GM12878 (cell line): ENCODE measurements around the gene WNT5B. TPM values are rescaled to one million over a fixed set of nuclear protein-coding genes. Genes with fewer than 3 reads are reported as not detected.
A peak's percentile ranks its signal among the peaks of the same experiment; 100 is the strongest.

Experiments
- ATAC-seq: fragments of 200-7000 bp; cut with Tn5 transposase; 3 replicates; pipeline ENCODE4 v1.9.1; 2020; ENCODE audit warnings: mild to moderate bottlenecking, moderate library complexity
- BruUV-seq: library from RNA; stranded (reverse); fragments of 400-500 nt; replicated peaks from 2 replicates; lab custom pipeline; 2021; lab: Mats Ljungman, UMichigan
- CTCF ChIA-PET: fragments of 300-600 bp; sonication (Branson Sonifier 250); formaldehyde crosslinking; extraction: SDS; loops from one replicate; lab custom pipeline; 2021; ENCODE audit warnings: inconsistent platforms; lab: Yijun Ruan, JAX
- POLR2A ChIA-PET: fragments of 350-600 bp; formaldehyde crosslinking; extraction: SDS; loops from one replicate; lab custom pipeline; 2021; ENCODE audit warnings: inconsistent platforms; lab: Charles Lee
- RAD21 ChIA-PET: fragments of 300-600 bp; sonication (Branson Sonifier 250); formaldehyde crosslinking; loops from one replicate; lab custom pipeline; 2023; ENCODE audit warnings: antibody characterized with exemption; ENCODE audit not compliant: unreplicated experiment; lab: Charles Lee
- SMC1A ChIA-PET: fragments of 300-600 bp; sonication (Branson Sonifier 250); formaldehyde crosslinking; loops from one replicate; lab custom pipeline; 2023; ENCODE audit not compliant: unreplicated experiment, uncharacterized antibody; lab: Charles Lee
- DNase-seq: peaks from one replicate; pipeline ENCODE4 v3.0.0-alpha.2; 2011; ENCODE audit warnings: low read depth, low spot score
- FAIRE-seq: peaks from 3 replicates; lab custom pipeline; 2011; peaks lifted over from hg19 to GRCh38; lab: Jason Lieb, UNC
- H2AFZ ChIP-seq: 2 replicates; pipeline ENCODE4 v1.6.0; 2011; ENCODE audit warnings: low read depth, low read length, control low read depth; ENCODE audit not compliant: control insufficient read depth
- H3K27ac ChIP-seq: 2 replicates; pipeline ENCODE4 v1.5.1; 2011; ENCODE audit warnings: control low read depth; ENCODE audit not compliant: control insufficient read depth, insufficient read depth
- H3K27me3 ChIP-seq, 2 experiments: replicated peaks in 1 of 2; 2 replicates each; pipeline versions ENCODE4 v1.6.0 to v1.6.1; 2011; ENCODE audit warnings: low read length in 1 of 2; ENCODE audit not compliant: control insufficient read depth in 2 of 2, insufficient read depth in 2 of 2
- H3K36me3 ChIP-seq, 2 experiments: 2 replicates each; pipeline ENCODE4 v1.5.1; 2011; ENCODE audit warnings: low read length in 1 of 2; ENCODE audit not compliant: control insufficient read depth in 2 of 2, insufficient read depth in 2 of 2
- H3K4me1 ChIP-seq: 2 replicates; pipeline ENCODE4 v1.6.1; 2011; ENCODE audit warnings: mild to moderate bottlenecking, low read length, moderate library complexity, mixed read lengths; ENCODE audit not compliant: control insufficient read depth, insufficient read depth
- H3K4me2 ChIP-seq: 2 replicates; pipeline ENCODE4 v1.6.0; 2011; ENCODE audit warnings: control low read depth; ENCODE audit not compliant: control insufficient read depth, insufficient read depth
- H3K4me3 ChIP-seq: fragments of 200-600 bp; sonication (generic); 2 replicates; pipeline ENCODE4 v1.5.1; 2016
- H3K79me2 ChIP-seq: 2 replicates; pipeline ENCODE4 v1.6.0; 2011; ENCODE audit warnings: low read length; ENCODE audit not compliant: control insufficient read depth, insufficient read depth
- H3K9ac ChIP-seq: 2 replicates; pipeline ENCODE4 v1.8.0; 2011; ENCODE audit warnings: low read length, control low read depth, mixed read lengths; ENCODE audit not compliant: control insufficient read depth, insufficient read depth
- H3K9me3 ChIP-seq: replicated peaks from 3 replicates; pipeline ENCODE4 v1.5.1; 2011; ENCODE audit warnings: mild to moderate bottlenecking, low read length; ENCODE audit not compliant: control insufficient read depth, insufficient read depth
- H4K20me1 ChIP-seq: 2 replicates; pipeline ENCODE4 v1.6.0; 2011; ENCODE audit not compliant: control insufficient read depth, insufficient read depth
- GATAD2B ChIP-seq: fragments of 450-650 bp; conservative IDR thresholded peaks from 2 replicates; pipeline ENCODE4 v1.6.1; 2017; ENCODE audit warnings: low read depth, mild to moderate bottlenecking, moderate library complexity
- IKZF2 ChIP-seq, 2 experiments: fragments of 450-650 bp; IDR thresholded peaks; 2 replicates each; pipeline ENCODE4 v1.6.1; 2017; ENCODE audit warnings: mild to moderate bottlenecking in 2 of 2, moderate library complexity in 2 of 2
- LARP7 ChIP-seq: fragments of 450-650 bp; IDR thresholded peaks from 2 replicates; pipeline ENCODE4 v1.6.1; 2017; ENCODE audit warnings: mild to moderate bottlenecking
- MEF2A ChIP-seq: IDR thresholded peaks from 2 replicates; pipeline ENCODE4 v1.6.1; 2011; ENCODE audit warnings: low read depth, mild to moderate bottlenecking, low read length, moderate library complexity; ENCODE audit not compliant: insufficient read depth
- NR2F1 ChIP-seq: fragments of 450-650 bp; conservative IDR thresholded peaks from 2 replicates; pipeline ENCODE4 v1.6.1; 2017; ENCODE audit warnings: mild to moderate bottlenecking
- SMAD5 ChIP-seq: IDR thresholded peaks from 2 replicates; pipeline ENCODE4 v1.6.1; 2016; ENCODE audit warnings: antibody characterized with exemption, low read depth
- SPI1 ChIP-seq: IDR thresholded peaks from 2 replicates; pipeline ENCODE4 v1.6.1; 2011; ENCODE audit warnings: low read depth, mild to moderate bottlenecking, low read length, moderate library complexity, borderline replicate concordance; ENCODE audit not compliant: insufficient read depth
- TBL1XR1 ChIP-seq: IDR thresholded peaks from 2 replicates; pipeline ENCODE4 v1.6.1; 2012; ENCODE audit warnings: low read depth, low read length, improper control_type of control experiment
- WGBS: methylation state at CpG from one replicate; pipeline ENCODE4 v1.1.6; 2016; ENCODE audit warnings: low lambda C conversion rate; ENCODE audit not compliant: insufficient replicate concordance, insufficient coverage; ENCODE audit errors: missing lambda C conversion rate; 5-methylcytosine and 5-hydroxymethylcytosine counted together
- in situ Hi-C: fragments of 300-500 bp; cut with MboI; formaldehyde crosslinking; loops from 9 replicates; pipeline ENCODE4 v1.14.3; 2018; ENCODE audit warnings: mixed read lengths
- intact Hi-C: fragments of 100-400 bp; cut with micrococcal nuclease; formaldehyde crosslinking; loops from one replicate; pipeline ENCODE4 v1.14.2; 2022; ENCODE audit not compliant: unreplicated experiment
- polyA plus RNA-seq, 11 experiments: library from polyadenylated mRNA; depleted of rRNA in 4 of 11; unstranded in 6 of 11; stranded (reverse) in 5 of 11; fragments of >200 nt; fragmentation: Nextera tagmentation in 4 of 11; fragmentation: Illumina TruSeq in 1 of 11; extraction: Ambion mirVana in 4 of 11; extraction: Trizol in 1 of 11; gene quantifications; 1 replicate in 1 of 11; 2 replicates in 10 of 11; pipeline versions ENCODE4 v1.2.1 to v1.2.3, GENCODE V29; 2011 to 2016; ENCODE audit warnings: inconsistent platforms in 2 of 11, missing spikeins in 2 of 11, low read depth in 1 of 11
- total RNA-seq, 4 experiments: library from RNA; depleted of rRNA in 3 of 4; stranded (reverse); fragments of >200 nt in 3 of 4; fragmentation: Illumina TruSeq in 1 of 4; extraction: Trizol in 1 of 4; gene quantifications; 2 replicates each; pipeline versions ENCODE4 v1.2.1 to v1.2.3, GENCODE V29; 2013 to 2021
- TF ChIP-seq, protein P1 (sequence below): fragments of 450-650 bp; conservative IDR thresholded peaks from 2 replicates; pipeline ENCODE4 v1.6.1; 2017; ENCODE audit warnings: mild to moderate bottlenecking, moderate library complexity
- TF ChIP-seq, protein P2 (sequence below), 3 experiments: IDR thresholded peaks in 2 of 3; conservative IDR thresholded peaks in 1 of 3; 2 replicates each; pipeline ENCODE4 v1.5.1; 2011; ENCODE audit warnings: low read depth in 3 of 3, low read length in 3 of 3, mild to moderate bottlenecking in 3 of 3, control low read depth in 2 of 3, moderate library complexity in 2 of 3, inconsistent platforms in 1 of 3, mixed read lengths in 1 of 3; ENCODE audit not compliant: control insufficient read depth in 2 of 3, insufficient read depth in 1 of 3; ENCODE audit errors: extremely low read depth in 1 of 3

The WNT5B gene
- total and polyA plus RNA-seq, 10 of the 15 experiments (the other 5 are each of a cell fraction or from before 2014, with no cell fraction given) = 0.45 to 18.3 (median 5.4) TPM

DNA sequence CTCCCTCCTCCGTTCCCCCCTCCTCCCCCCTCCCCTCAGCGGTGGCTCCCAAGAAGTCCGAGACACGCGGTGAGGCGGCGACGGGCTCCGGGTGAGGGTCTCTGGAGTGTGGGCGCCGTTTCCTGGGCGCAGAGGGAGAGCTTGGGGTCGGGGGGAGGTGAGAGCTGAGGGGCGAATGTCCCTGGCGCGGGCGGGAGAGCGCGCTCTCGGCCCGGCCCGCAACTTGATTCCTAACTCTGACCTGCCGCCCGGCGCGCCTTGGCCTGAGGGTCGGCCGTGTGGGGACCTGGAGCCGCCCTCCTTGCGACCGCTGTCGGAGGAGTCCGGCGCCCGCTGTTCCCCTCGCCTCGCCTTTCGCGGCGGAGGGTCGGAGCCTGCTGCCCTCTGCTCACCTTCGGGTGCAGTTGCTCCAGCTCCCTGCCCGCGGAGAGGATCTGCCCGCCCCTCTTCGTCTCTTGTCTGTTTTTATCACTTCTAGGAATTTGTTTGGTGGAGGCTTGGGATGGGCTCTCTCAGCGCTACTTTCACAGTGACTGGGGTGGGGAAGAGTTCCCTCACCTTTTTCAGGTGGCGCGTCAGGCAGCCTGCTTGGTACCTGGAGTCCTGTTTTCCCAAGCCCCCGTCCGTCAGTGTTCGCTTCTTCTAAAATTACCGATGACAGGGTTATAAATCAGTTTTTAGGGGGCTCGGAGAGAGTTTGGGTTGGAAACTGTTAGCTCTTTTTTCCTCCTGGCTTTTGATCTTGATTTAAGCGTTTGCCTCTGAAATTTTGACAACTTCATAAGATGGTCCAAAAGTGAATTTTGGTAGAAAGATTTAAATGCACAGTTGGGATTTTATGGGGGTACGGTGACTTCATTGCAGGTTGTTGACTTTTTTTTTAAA lies 62.3 kb downstream of the WNT5B start:
- no peaks in the 10 kb centered on the region for H4K20me1 ChIP-seq
- CTCF ChIA-PET = interaction anchor here (0.7 to 2.1 kb wide), 8 partner anchors 10 to 249 kb away, joined by 3 to 7 read pairs (median 4); no protein-coding TSS in a partner anchor
- no TSS peak for BruUV-seq
- H3K4me2 ChIP-seq = peak overlapping the region; percentile 42
- SMC1A ChIA-PET = interaction anchor here (0.6 to 1.6 kb wide), 7 partner anchors 12 to 101 kb away, joined by 3 to 6 read pairs (median 3); no protein-coding TSS in a partner anchor
- TF ChIP-seq GATAD2B = peak; percentile 47
- TF ChIP-seq NR2F1 = 0 out of 2 replicates have a peak, but pooled peaks have one; percentile 66
- TF ChIP-seq IKZF2 (IDR thresholded peaks at IDR 0.05) = peak; percentile 39 to 44; a peak in 2 of 4 replicates
- TF ChIP-seq SPI1 = no peak
- TF ChIP-seq, protein P1, sequence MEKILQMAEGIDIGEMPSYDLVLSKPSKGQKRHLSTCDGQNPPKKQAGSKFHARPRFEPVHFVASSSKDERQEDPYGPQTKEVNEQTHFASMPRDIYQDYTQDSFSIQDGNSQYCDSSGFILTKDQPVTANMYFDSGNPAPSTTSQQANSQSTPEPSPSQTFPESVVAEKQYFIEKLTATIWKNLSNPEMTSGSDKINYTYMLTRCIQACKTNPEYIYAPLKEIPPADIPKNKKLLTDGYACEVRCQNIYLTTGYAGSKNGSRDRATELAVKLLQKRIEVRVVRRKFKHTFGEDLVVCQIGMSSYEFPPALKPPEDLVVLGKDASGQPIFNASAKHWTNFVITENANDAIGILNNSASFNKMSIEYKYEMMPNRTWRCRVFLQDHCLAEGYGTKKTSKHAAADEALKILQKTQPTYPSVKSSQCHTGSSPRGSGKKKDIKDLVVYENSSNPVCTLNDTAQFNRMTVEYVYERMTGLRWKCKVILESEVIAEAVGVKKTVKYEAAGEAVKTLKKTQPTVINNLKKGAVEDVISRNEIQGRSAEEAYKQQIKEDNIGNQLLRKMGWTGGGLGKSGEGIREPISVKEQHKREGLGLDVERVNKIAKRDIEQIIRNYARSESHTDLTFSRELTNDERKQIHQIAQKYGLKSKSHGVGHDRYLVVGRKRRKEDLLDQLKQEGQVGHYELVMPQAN = peak; percentile 60; the same call in 1 of the 2 replicates
- TF ChIP-seq, protein P2, sequence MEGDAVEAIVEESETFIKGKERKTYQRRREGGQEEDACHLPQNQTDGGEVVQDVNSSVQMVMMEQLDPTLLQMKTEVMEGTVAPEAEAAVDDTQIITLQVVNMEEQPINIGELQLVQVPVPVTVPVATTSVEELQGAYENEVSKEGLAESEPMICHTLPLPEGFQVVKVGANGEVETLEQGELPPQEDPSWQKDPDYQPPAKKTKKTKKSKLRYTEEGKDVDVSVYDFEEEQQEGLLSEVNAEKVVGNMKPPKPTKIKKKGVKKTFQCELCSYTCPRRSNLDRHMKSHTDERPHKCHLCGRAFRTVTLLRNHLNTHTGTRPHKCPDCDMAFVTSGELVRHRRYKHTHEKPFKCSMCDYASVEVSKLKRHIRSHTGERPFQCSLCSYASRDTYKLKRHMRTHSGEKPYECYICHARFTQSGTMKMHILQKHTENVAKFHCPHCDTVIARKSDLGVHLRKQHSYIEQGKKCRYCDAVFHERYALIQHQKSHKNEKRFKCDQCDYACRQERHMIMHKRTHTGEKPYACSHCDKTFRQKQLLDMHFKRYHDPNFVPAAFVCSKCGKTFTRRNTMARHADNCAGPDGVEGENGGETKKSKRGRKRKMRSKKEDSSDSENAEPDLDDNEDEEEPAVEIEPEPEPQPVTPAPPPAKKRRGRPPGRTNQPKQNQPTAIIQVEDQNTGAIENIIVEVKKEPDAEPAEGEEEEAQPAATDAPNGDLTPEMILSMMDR (IDR thresholded peaks at IDR 0.05 in 2 of 3, conservative IDR thresholded peaks at IDR 0.05 in 1 of 3; ENCODE audit: control insufficient read depth in 2 of 3, extremely low read depth in 1 of 3, insufficient read depth in 1 of 3, low read depth in 3 of 3, low read length in 3 of 3) = 0 out of 6 replicates have a peak, but pooled peaks of 1 of the 3 experiments have one; percentile 4
- 0 out of 2 replicates have a peak, but pooled peaks have one; percentile 8 for TF ChIP-seq SMAD5
- TF ChIP-seq TBL1XR1 = no peak
- TF ChIP-seq MEF2A = no peak
- peak; percentile 63; the same call in 1 of the 2 replicates for TF ChIP-seq LARP7
- TF ChIP-seq, all 136 proteins: peak for 7
- H3K4me1 ChIP-seq = peaks cover 5% of the 10 kb centered on the region; the same call in 1 of the 2 replicates
- ChIA-PET POLR2A (interaction anchor here (1.0 kb wide), 2 partner anchors 9 to 52 kb away, joined by 4 read pairs; no protein-coding TSS in a partner anchor), RAD21 (interaction anchor here (0.6 to 2.4 kb wide), 4 partner anchors 12 to 100 kb away, joined by 3 to 9 read pairs (median 4); no protein-coding TSS in a partner anchor)
- DNase-seq = no peak
- in situ Hi-C loops (no loop called here), intact Hi-C loops (loop anchor here (5.0 kb wide), 1 partner anchor 56 kb away; no protein-coding TSS in a partner anchor)
- WGBS = 1% methylated on average over 44 of the region's 56 CpGs
- peak overlapping the region; percentile 1 for H2AFZ ChIP-seq
- ATAC-seq = peak; percentile 69
- peak overlapping the region; percentile 93 for H3K4me3 ChIP-seq
- H3K36me3 ChIP-seq = no peaks in the 10 kb centered on the region
- peak overlapping the region; percentile 71 for H3K27ac ChIP-seq
- peak overlapping the region; percentile 76 for H3K9ac ChIP-seq
- peaks cover 54% of the 10 kb centered on the region for H3K79me2 ChIP-seq
- no peak for FAIRE-seq
- no peaks in the 10 kb centered on the region for H3K9me3 ChIP-seq
- H3K27me3 ChIP-seq = no peaks in the 10 kb centered on the region
